Measurements from ENCODE around the gene STRBP. TPM values are rescaled to one million over a fixed set of nuclear protein-coding genes. Genes with fewer than 3 reads are reported as not detected.

STRBP gene
- total and polyA plus RNA-seq, 2 of the 4 experiments (the other 2 are of a cell fraction): 2.1 to 2.5 TPM

GRCh38 chr9:123248630-123249029 is 19.8 kb downstream of the STRBP start:
- H3K56ac ChIP-seq (ENCODE audit: extremely low read depth, insufficient read depth, low read length): no peak overlapping the region
- in situ Hi-C loops (cut with MboI; ENCODE audit: low sequenced_read_pairs): no loop called here
- H3K27me3 ChIP-seq (ENCODE audit: control insufficient read depth, insufficient read depth, low read length): peaks cover 1% of the 10 kb centered on the region
- H3K36me3 ChIP-seq (ENCODE audit: control insufficient read depth, insufficient read depth, low read length): no peaks in the 10 kb centered on the region
- ChIA-PET CTCF (no interaction called here), POLR2A (ENCODE audit: unreplicated experiment) (no interaction called here)
- no peaks in the 10 kb centered on the region for H3K9me3 ChIP-seq (ENCODE audit: control insufficient read depth, insufficient read depth, low read length)
- no peak overlapping the region for H3K27ac ChIP-seq (ENCODE audit: insufficient read depth, low read length)
- H3K14ac ChIP-seq (replicated peaks; ENCODE audit: low read depth, low read length): no peak overlapping the region
- BruUV-seq (replicated peaks): no TSS peak
- no peaks in the 10 kb centered on the region for H3K79me1 ChIP-seq (ENCODE audit: low read depth in 1 of 2, low read length in 2 of 2)
- H3K4me2 ChIP-seq (ENCODE audit: low read depth, low read length): no peak overlapping the region
- no peak overlapping the region for H2BK20ac ChIP-seq (ENCODE audit: low read depth, low read length)
- H4K5ac ChIP-seq (ENCODE audit: low read depth, low read length): no peak overlapping the region
- no CpG with 5 or more reads among the region's 2 CpGs for WGBS, 2 experiments (ENCODE audit: extremely low coverage in 2 of 2, insufficient read length in 1 of 2)
- no peak overlapping the region for H4K91ac ChIP-seq (ENCODE audit: insufficient read depth, low read depth, low read length)
- H2AK9ac ChIP-seq (replicated peaks; ENCODE audit: low read depth, low read length, poor library complexity): no peak overlapping the region
- no peaks in the 10 kb centered on the region for H4K20me1 ChIP-seq (ENCODE audit: insufficient read depth, low read length)
- no peaks in the 10 kb centered on the region for H3K4me1 ChIP-seq (ENCODE audit: control insufficient read depth, insufficient read depth, low read length)
- no peak overlapping the region for H4K8ac ChIP-seq (ENCODE audit: low read depth in 2 of 2, low read length in 2 of 2)
- H3K9ac ChIP-seq (ENCODE audit: low read depth, low read length): no peak overlapping the region
- H3K23ac ChIP-seq (ENCODE audit: low read depth, low read length): no peak overlapping the region
- no peak overlapping the region for H2BK120ac ChIP-seq (ENCODE audit: low read depth, low read length)
- H2AFZ ChIP-seq (replicated peaks; ENCODE audit: low read length, poor library complexity): no peak overlapping the region
- H2AK5ac ChIP-seq (ENCODE audit: low read depth, low read length): no peak overlapping the region
- no peak overlapping the region for H2BK5ac ChIP-seq (ENCODE audit: low read depth, low read length, poor library complexity, severe bottlenecking)
- H3K9me1 ChIP-seq (ENCODE audit: insufficient read depth, low read length): no peaks in the 10 kb centered on the region
- dilution Hi-C loops (cut with HindIII; ENCODE audit: low sequenced_read_pairs, unreplicated experiment): no loop called here
- TF ChIP-seq POLR2A (IDR thresholded peaks at IDR 0.05; ENCODE audit: low read depth, low read length) (no peak), MAZ (IDR thresholded peaks at IDR 0.05; ENCODE audit: borderline replicate concordance, low read depth, low read length) (no peak), RAD21 (IDR thresholded peaks at IDR 0.05; ENCODE audit: low read length) (no peak), USF2 (IDR thresholded peaks at IDR 0.05; ENCODE audit: low read depth, low read length) (no peak), MXI1 (IDR thresholded peaks at IDR 0.05; ENCODE audit: borderline replicate concordance, low read depth, low read length) (no peak), RCOR1 (IDR thresholded peaks at IDR 0.05; ENCODE audit: insufficient replicate concordance, low read length) (no peak), MAFK (IDR thresholded peaks at IDR 0.05; ENCODE audit: low read depth, low read length) (no peak), CEBPB (IDR thresholded peaks at IDR 0.05; ENCODE audit: low read depth, low read length) (no peak), NFE2L2 (IDR thresholded peaks at IDR 0.05; ENCODE audit: low read depth, low read length) (no peak), CHD1 (IDR thresholded peaks at IDR 0.05; ENCODE audit: low read depth, low read length) (no peak)
- TF ChIP-seq, protein P1, sequence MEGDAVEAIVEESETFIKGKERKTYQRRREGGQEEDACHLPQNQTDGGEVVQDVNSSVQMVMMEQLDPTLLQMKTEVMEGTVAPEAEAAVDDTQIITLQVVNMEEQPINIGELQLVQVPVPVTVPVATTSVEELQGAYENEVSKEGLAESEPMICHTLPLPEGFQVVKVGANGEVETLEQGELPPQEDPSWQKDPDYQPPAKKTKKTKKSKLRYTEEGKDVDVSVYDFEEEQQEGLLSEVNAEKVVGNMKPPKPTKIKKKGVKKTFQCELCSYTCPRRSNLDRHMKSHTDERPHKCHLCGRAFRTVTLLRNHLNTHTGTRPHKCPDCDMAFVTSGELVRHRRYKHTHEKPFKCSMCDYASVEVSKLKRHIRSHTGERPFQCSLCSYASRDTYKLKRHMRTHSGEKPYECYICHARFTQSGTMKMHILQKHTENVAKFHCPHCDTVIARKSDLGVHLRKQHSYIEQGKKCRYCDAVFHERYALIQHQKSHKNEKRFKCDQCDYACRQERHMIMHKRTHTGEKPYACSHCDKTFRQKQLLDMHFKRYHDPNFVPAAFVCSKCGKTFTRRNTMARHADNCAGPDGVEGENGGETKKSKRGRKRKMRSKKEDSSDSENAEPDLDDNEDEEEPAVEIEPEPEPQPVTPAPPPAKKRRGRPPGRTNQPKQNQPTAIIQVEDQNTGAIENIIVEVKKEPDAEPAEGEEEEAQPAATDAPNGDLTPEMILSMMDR (conservative IDR thresholded peaks at IDR 0.05; ENCODE audit: low read depth, low read length): no peak
- H3K4ac ChIP-seq (ENCODE audit: low read depth, low read length): no peak overlapping the region
- H2BK15ac ChIP-seq (ENCODE audit: low read depth, low read length): no peak overlapping the region
- intact Hi-C loops (cut with micrococcal nuclease): no loop called here
- H3K4me3 ChIP-seq (ENCODE audit: insufficient read depth, low read depth, low read length): no peak overlapping the region
- ATAC-seq (ENCODE audit: low read depth) (no peak), DNase-seq (no peak)
- H3K18ac ChIP-seq (ENCODE audit: low read depth, low read length): no peak overlapping the region

Data from IMR-90 (cell line).